Brain microvascular endothelial cell (primary cell): ENCODE measurements around the gene IHH.

ENCODE experiments used
- DNase-seq: peaks from one replicate; pipeline ENCODE4 v3.0.0-alpha.2; 2020
- H3K27ac ChIP-seq: fragments of 250-450 bp; sonication (Bioruptor Pico); 2 replicates; pipeline ENCODE4 v1.5.1; 2020; ENCODE audit warnings: mild to moderate bottlenecking, moderate library complexity
- H3K27me3 ChIP-seq: fragments of 250-450 bp; sonication (Bioruptor Pico); replicated peaks from 2 replicates; pipeline ENCODE4 v1.5.1; 2020; ENCODE audit warnings: mild to moderate bottlenecking
- H3K36me3 ChIP-seq: fragments of 250-450 bp; sonication (Bioruptor Pico); replicated peaks from 2 replicates; pipeline ENCODE4 v1.5.1; 2020; ENCODE audit warnings: mild to moderate bottlenecking
- H3K4me3 ChIP-seq: 2 replicates; pipeline ENCODE4 v1.5.1; 2011; ENCODE audit warnings: low read depth, mild to moderate bottlenecking, control low read depth, low read length, moderate library complexity
- CTCF ChIP-seq: IDR thresholded peaks from 2 replicates; pipeline ENCODE4 v1.5.1; 2011; ENCODE audit warnings: low read depth, mild to moderate bottlenecking, moderate library complexity, low read length, control low read depth, inconsistent platforms; ENCODE audit errors: missing control alignments
- in situ Hi-C: cut with HindIII; loops from 2 replicates; pipeline ENCODE4 v1.10.0; 2017; ENCODE audit warnings: low sequenced_read_pairs, low pct_ligation_motif_present

Gene IHH

GRCh38 chr2:219023045-219023605, 37.6 kb downstream of the IHH start:
- in situ Hi-C loops = no loop called here
- H3K4me3 ChIP-seq = no peak overlapping the region
- peaks cover 2% of the 10 kb centered on the region for H3K27me3 ChIP-seq

GRCh38 chr2:219022616-219023015, 38.1 kb downstream of the IHH start:
- no peak overlapping the region for H3K4me3 ChIP-seq
- in situ Hi-C loops = no loop called here
- H3K27ac ChIP-seq = no peak overlapping the region
- no peak for TF ChIP-seq CTCF
- no peaks in the 10 kb centered on the region for H3K36me3 ChIP-seq
- peaks cover 2% of the 10 kb centered on the region for H3K27me3 ChIP-seq
- no peak for DNase-seq

More at GRCh38 chr2:219023045-219023605, 37.6 kb downstream of the IHH start:
- H3K36me3 ChIP-seq = no peaks in the 10 kb centered on the region
- no peak for DNase-seq
- H3K27ac ChIP-seq = no peak overlapping the region
- TF ChIP-seq CTCF = no peak

GRCh38 chr2:219022041-219022440, 38.7 kb downstream of the IHH start:
- in situ Hi-C loops = no loop called here

GRCh38 chr2:219021591-219021990, 39.1 kb downstream of the IHH start:
- no peak overlapping the region for H3K27ac ChIP-seq
- in situ Hi-C loops = no loop called here
- no peaks in the 10 kb centered on the region for H3K36me3 ChIP-seq
- no peak for DNase-seq
- no peak for TF ChIP-seq CTCF
- H3K4me3 ChIP-seq = no peak overlapping the region
- H3K27me3 ChIP-seq = peaks cover 2% of the 10 kb centered on the region

More at GRCh38 chr2:219022041-219022440, 38.7 kb downstream of the IHH start:
- DNase-seq = no peak
- Histone ChIP-seq H3K36me3 (no peaks in the 10 kb centered on the region), H3K4me3 (no peak overlapping the region), H3K27me3 (peaks cover 2% of the 10 kb centered on the region), H3K27ac (no peak overlapping the region)
- no peak for TF ChIP-seq CTCF

- no peak for TF ChIP-seq CTCF
- Histone ChIP-seq H3K36me3 (no peaks in the 10 kb centered on the region), H3K4me3 (no peak overlapping the region), H3K27ac (no peak overlapping the region), H3K27me3 (peaks cover 2% of the 10 kb centered on the region)
- in situ Hi-C loops = no loop called here
- DNase-seq = no peak
Measured at GRCh38 chr2:219020604-219021365, 39.9 kb downstream of the IHH start.
